ENCODE results near the gene FAT1.
"Not testable (repeated sequence)": the region's sequence is repeated elsewhere in the genome, so short reads cannot be mapped to it uniquely, and the experiment has no call there.

The FAT1 gene

DNA sequence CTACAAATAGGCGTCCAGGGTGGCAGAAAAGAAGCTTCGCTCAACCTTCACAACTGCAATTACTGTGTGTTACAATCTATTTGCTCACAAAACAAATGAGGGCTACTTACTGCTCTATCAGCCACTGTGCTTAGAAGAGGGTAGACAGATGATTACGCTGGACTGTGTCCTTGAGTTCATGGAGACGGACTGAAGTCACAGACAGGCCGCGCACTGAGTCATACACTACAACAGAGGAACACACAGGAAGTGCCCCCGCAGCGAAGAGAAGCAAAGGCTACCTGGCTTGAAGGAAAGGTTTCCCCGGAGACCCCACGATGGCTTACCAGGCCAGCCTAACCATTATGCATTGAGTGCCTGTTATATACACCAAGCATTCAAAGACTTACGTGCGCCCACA, 25.6 kb downstream of the FAT1 start:
- DNase-seq, result no peak

DNA sequence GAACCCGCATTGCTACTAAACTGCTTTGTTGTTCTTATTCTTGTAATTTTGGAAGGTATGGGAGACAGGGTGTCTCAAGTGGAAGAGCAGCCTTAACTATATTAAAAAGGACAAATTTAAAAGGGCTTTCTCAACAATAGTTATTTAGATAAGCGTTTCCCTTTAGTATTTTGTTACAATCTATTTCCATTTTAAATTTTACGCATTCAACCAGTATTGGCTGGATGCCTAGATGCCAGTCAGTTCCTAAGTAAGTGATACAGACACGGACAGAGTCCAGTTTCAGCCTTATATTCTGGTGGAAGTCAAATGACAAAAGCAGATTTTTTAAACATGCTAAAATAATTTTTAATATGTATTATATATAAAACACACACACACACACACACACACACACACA, 28.3 kb downstream of the FAT1 start:
- no peak for DNase-seq

DNA sequence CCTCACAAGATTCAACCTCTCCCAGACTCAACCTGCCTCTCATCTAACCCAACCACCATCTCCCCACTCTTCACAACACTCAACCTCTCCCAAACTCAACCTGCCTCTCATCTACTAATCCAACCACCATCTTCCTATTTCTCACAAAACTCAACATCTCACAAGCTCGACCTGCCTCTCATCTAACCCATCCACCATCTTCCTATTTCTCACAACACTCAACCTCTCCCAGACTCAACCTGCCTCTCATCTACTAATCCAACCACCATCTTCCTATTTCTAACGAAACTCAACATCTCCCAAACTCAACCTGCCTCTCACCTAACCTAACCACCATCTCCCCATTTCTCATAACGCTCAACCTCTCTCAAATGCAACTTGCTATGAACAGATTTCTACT, 29.8 kb downstream of the FAT1 start:
- DNase-seq, result no peak

DNA sequence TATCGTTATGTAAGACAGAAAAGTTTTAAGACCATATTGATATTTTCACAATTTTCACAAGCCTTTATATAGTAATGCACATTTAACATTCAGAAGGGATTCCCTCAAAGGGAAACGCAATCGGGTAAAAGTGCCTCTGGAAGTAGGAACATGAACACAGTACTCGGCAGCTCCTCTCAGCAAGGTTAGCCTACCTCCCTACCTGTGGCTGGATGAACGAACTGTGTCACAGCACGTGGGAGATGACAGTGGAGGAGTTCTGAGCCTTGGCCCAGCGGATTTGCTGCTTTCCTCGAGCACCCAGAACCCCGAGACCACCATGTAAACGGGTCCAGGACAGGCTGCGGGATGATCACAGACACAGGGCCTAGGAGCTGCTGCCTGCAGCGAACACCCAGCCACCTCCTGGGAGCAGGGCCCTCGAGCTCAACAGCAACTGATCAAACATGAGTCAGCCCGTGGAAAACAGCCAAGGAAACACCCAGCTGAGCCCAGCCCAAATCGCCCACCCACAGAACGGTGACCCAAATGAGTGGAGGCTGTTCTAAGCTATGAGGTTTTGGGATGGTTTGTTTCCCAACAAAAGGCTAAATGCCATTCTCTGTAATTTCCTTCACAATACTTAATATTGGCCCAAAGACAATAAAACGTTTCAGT, 30.4 kb downstream of the FAT1 start:
- DNase-seq, result peak in 2 of 14 donors; percentile 25 to 30

GRCh38 chr4:186691396-186691795, 32.3 kb downstream of the FAT1 start:
- no peak for DNase-seq

DNA sequence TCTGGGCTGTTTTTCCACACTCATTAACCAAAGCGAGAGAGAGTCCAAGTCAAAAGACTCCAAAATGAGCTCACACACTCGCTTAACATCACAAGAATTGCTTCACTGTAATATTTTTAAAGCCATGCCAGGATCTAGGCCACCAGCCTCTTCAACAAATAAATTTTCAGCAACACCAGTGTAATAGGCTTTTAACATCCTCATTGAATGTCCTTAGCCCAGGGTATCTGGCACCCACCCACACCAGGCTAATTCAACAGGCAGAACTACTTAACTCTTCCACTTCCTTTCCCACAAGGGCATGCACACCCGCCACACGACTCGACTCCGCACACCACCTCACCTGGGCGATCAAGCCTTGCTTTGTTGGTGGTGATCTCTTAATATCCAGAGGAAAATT, 34.2 kb downstream of the FAT1 start:
- peak in 1 of 14 donors; percentile 9 for DNase-seq

DNA sequence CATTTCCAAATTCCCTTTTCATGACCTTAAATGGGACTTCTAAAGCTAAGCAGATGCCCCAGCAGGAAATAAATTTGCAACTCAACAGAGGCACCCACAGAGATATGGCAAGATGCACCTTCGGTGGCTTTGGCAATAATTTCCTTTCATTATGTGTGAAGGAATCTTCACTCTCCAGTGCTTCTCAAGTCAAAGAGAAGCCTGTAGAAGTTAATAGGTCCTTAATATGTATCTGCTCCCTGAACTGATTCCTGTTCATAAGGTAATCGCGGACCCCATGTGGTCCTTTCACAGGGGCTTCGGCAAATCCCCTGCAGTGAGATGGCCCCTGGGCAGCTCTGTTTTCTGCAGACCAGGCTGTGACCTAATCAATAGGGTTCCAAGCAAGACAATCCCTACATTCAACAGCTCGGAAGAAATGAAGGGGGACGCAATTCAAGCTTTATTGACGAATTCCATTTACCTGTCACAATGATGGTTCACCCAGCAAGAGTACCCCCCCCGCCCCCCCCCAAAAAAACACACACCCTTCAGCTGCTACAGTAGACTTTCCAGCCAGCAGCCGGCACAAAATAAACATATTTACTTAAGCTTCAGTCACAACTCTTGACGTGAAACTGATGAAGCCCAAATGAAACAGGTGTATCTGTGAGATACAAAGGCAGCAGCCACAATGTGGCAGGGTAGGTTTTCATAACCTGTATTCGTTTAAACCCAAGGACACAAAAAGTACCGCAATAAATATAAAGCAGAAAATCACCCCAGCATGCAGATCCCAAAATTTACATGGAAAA, 35.3 kb downstream of the FAT1 start:
- DNase-seq, result no peak

DNA sequence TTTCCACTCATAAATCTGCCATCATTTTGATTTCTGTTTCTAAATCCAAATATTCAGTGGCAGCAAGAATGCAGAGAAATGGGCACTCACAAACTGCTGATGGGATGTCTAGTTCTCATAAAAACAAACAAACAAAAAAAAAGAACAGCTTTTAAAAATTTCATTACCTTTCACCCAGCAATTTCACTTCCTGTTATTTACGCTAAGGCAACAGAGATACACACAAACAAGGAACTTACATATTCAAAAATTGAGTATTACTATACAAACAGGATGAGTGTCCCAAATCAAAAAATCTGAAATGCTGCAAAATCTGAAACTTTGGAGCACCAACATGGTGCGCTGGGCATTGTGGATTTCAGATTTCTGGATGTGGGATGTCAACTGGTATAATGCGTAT, 36.4 kb downstream of the FAT1 start:
- DNase-seq, result no peak

GRCh38 chr4:186685767-186686183, 37.9 kb downstream of the FAT1 start:
- DNase-seq, result no peak

GRCh38 chr4:186684889-186685309, 38.8 kb downstream of the FAT1 start:
- no peak for DNase-seq

DNA sequence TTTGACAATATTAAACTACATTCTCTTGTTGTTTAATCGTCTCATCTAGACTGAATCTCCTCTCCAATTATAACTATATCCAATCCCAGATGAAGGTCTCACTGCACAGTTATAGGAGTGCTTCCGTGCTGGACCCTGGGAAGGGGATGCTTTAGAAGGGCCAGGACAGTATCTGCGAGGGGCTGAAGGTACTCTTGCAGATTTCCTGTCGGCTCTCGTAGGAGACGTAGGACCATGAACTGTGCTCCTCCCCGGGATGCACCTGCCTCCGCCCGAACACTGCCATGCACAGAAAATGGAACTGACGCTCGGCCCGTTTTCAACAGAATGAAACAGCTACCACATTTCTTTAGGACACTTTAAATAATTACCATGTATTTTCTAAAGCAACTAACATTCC, 39.4 kb downstream of the FAT1 start:
- DNase-seq, result no peak

GRCh38 chr4:186680641-186681040, 43.0 kb downstream of the FAT1 start:
- no peak for DNase-seq

DNA sequence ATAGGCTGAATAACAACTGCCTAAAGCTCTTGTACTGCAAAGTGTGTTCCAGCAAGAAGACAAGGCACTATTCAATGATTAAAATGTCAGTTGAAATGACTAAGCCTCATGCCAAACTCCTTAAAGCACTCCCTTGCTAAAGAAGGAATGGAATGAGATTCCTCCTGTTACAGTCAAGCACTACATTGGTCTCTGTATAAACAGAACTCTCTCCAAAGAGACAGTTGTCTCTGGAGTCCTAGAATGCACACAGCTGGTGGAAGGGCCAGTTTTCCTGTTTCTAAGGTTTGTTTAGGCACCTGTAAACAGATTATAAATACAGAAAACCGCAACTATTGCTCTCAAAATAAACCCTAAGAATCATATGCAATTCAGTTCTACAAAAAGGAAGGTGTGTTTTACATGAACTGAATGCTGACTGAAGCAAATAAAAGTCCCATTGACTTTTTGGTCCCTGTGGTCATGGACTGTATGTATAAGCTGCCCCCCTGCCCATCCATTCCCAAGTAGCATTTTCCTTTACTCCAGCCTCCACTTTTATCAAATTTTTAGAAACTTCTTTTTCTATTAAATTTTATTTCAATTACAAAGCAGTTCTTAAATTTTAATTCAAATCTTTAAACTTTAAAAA, 47.0 kb downstream of the FAT1 start:
- DNase-seq, result no peak

DNA sequence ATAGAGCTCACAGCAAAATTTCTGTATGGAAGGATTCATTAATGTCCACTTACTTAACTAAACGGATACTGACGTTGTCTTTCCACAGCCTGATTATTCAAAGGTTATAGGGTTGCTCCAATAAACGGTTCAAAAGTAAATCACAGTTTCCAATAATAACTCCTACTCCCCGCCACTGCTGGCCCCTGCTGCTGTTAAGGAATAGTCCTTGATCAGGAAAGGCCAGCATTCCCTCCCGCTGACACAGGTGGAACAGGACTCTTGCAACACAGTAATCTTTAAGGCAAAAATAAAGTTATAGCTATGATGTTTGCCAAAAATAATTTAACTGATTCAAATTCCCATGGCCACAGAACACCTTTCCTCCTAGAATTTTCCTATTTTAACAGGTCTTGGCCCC, 53.9 kb downstream of the FAT1 start:
- no peak for DNase-seq

DNA sequence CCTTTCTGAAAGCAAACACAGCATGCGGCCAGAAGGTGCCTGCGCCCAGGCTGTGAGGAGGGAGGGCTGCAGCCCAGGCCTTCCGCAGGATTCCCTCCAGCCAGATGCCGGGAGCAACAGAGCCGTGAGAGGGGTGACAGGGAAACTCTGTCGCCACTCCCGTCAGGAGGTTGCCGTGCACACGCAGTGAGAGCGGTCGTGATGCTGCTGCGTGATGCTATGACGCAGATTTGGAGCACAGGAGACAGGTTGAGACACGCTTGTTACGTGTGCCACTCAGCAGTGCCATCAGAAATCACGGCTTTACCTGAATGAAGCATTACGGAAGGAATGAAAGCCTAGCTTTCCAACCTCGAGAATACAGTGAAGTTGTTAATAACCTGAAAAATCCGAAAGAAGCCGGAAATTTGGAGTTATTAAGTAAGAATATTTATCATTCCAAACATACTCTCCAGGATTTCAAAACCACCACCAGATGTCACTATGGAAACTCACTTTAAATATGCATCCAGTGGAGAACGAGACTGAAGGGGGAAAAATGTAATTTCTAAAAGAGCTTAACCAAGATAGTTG, 54.4 kb downstream of the FAT1 start:
- peak in 1 of 14 donors; percentile 66 for DNase-seq

- no peak for DNase-seq
These were observed 56.9 kb downstream of the FAT1 start for GRCh38 chr4:186666750-186667149.

DNA sequence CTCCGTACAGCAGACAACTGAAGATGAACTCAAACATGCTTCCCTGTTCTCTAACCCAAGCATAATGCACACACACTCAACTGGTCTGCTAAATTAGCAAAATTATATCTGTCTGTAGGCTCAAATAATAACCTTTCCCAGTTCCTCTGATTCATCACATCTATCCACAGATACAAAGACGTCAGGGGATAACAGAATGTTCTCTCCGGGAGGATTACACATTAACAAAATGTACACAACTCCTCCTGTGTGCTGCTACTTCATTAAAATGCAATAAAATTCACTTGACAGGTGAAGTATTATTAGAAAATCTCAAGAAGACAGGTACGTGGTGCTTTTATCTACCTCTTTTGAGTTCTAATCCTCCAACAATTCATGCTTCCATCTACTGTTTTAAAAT, 57.4 kb downstream of the FAT1 start:
- no peak for DNase-seq

DNA sequence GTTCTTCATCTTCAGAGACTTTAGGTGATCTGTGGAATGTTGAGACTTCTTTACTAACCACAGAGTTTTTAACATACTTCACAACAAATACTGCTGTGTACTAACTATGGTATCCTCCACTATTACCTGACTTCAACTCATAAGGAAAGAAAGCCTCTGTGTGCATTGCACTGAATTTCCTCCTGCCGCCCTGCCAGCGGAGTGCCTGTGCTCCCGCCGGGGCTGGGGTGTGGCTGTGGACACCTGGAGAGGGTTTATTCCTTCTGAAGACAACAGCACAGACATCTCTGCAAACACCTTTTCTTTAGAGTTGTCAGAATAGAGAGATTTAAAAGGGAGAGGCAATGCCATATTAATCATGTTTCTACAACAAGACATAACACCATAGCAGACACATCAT, 63.3 kb downstream of the FAT1 start:
- no peak for DNase-seq

- no peak for DNase-seq
These were observed 63.7 kb downstream of the FAT1 start for GRCh38 chr4:186659935-186660334.

DNA sequence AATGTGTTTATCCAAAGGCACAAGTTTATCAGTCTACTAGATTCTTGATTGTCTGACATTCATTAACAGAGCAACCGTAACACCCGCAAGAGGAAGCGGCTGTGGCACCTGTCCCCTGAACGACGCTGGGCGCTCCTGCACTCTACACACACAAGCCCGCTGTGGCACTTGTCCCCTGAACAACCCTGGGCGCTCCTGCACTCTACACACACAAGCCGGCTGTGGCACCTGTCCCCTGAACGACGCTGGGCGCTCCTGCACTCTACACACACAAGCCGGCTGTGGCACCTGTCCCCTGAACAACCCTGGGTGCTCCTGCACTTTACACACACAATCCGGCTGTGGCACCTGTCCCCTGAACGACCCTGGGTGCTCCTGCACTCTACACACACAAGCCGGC, 64.2 kb downstream of the FAT1 start:
- not testable (repeated sequence) for DNase-seq

DNA sequence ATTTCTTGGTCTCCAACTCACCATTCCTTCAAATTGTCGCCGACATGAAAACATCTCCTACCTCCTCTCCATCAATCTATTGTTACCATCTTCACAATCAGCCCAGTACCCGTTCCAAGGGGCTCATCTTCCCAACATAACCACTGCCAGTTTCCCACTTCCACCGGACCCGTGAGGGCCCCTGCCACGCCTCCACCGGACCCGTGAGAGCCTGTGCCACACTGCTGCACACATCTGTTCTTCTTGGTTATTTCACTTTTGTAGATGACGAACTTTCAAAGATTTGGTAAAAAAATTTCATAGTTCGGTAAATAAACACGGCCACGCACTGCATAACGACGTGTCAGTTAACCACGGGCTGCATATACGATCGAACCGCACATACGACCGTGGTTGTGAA, 65.0 kb downstream of the FAT1 start:
- no peak for DNase-seq

- DNase-seq, result peak in 6 of 14 donors; percentile 7 to 36 (median 16)
These were observed 65.9 kb downstream of the FAT1 start for GRCh38 chr4:186657764-186658163.

GRCh38 chr4:186653969-186654368, 69.7 kb downstream of the FAT1 start:
- no peak for DNase-seq
